GM18907 (cell line): Measurements from ENCODE around the gene LRRC2.

Experiments
- ATAC-seq: cut with Tn5 transposase; IDR thresholded peaks from one replicate; pipeline ENCODE4 v1.9.1; 2021; ENCODE audit warnings: mild to moderate bottlenecking, moderate library complexity; ENCODE audit not compliant: unreplicated experiment

LRRC2 gene

GRCh38 chr3:46482632-46483350, 83.3 kb downstream of the LRRC2 start:
- no peak for ATAC-seq

- no peak for ATAC-seq
Observed at GRCh38 chr3:46481636-46482035, 84.5 kb downstream of the LRRC2 start.

- ATAC-seq = no peak
Observed at GRCh38 chr3:46480491-46481195, 85.5 kb downstream of the LRRC2 start.

GRCh38 chr3:46479696-46480095, 86.4 kb downstream of the LRRC2 start:
- no peak for ATAC-seq

GRCh38 chr3:46479021-46479420, 87.1 kb downstream of the LRRC2 start:
- no peak for ATAC-seq

- no peak for ATAC-seq
Observed at GRCh38 chr3:46478341-46478740, 87.8 kb downstream of the LRRC2 start.

GRCh38 chr3:46477756-46478155, 88.3 kb downstream of the LRRC2 start:
- ATAC-seq = no peak

- ATAC-seq = no peak
Observed at GRCh38 chr3:46477145-46477544, 89.0 kb downstream of the LRRC2 start.

- no peak for ATAC-seq
Observed at GRCh38 chr3:46472736-46473135, 93.4 kb downstream of the LRRC2 start.

- no peak for ATAC-seq
Observed at GRCh38 chr3:46471371-46471914, 94.7 kb downstream of the LRRC2 start.

- ATAC-seq = no peak
Observed at GRCh38 chr3:46470831-46471230, 95.3 kb downstream of the LRRC2 start.

- no peak for ATAC-seq
Observed at GRCh38 chr3:46469680-46470357, 96.3 kb downstream of the LRRC2 start.

GRCh38 chr3:46468753-46469600, 97.1 kb downstream of the LRRC2 start:
- ATAC-seq = no peak

- ATAC-seq = no peak
Observed at GRCh38 chr3:46467562-46467961, 98.5 kb downstream of the LRRC2 start.

GRCh38 chr3:46466871-46467403, 99.2 kb downstream of the LRRC2 start:
- no peak for ATAC-seq

GRCh38 chr3:46466273-46466672, 99.8 kb downstream of the LRRC2 start:
- ATAC-seq = no peak
